SU-DHL-6 (cell line): ENCODE measurements around the gene GHRHR.

Experiments used
- CTCF ChIP-seq: fragments of 200-600 bp; sonication (generic); IDR thresholded peaks from one replicate; pipeline ENCODE4 v1.5.1; 2017; ENCODE audit warnings: antibody characterized with exemption, mild to moderate bottlenecking, low read length, moderate library complexity; ENCODE audit not compliant: insufficient read depth, poor library complexity, severe bottlenecking
- EZH2phosphoT487 ChIP-seq: fragments of 200-600 bp; sonication (generic), shearing (Covaris generic); conservative IDR thresholded peaks from 2 replicates; pipeline ENCODE4 v1.6.1; 2018; ENCODE audit warnings: mild to moderate bottlenecking, antibody characterized with exemption, low read length, moderate library complexity, mixed read lengths

- TF ChIP-seq CTCF (no peak), EZH2phosphoT487 (no peak)
Measured at GRCh38 chr7:30989008-30989823, 25.5 kb downstream of the GHRHR start.
